Measurements from ENCODE around the gene KCNAB1. TPM values are rescaled to one million over a fixed set of nuclear protein-coding genes. Genes with fewer than 3 reads are reported as not detected.
A peak's percentile ranks its signal among the peaks of the same experiment; 100 is the strongest.

KCNAB1 gene
- total RNA-seq, 4 donors from 2014 or later: 4.2 to 11.4 (median 7.8) TPM

DNA sequence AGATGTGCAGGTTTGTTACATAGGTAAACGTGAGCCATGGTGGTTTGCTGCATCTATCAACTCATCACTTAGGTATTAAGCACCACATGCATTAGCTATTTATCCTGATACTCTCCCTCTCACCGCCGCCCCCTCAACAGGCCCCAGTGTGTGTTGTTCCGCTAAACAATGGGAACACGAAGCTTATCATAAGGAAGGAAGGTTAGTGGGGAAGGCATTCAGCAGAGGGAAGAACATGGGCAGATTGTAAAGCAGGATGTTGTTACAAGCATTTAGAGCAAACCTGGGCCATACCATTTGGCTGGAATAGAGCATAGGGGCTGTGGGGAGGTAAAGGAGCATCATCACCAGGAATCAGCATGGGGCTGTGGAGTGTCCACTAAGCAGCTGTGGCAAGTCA, 322.7 kb downstream of the KCNAB1 start:
- H3K27ac ChIP-seq: peak overlapping the region in 1 of 4 donors; percentile 2
- 76 to 87% methylated on average over 5 of the region's 5 CpGs for WGBS, 2 donors

DNA sequence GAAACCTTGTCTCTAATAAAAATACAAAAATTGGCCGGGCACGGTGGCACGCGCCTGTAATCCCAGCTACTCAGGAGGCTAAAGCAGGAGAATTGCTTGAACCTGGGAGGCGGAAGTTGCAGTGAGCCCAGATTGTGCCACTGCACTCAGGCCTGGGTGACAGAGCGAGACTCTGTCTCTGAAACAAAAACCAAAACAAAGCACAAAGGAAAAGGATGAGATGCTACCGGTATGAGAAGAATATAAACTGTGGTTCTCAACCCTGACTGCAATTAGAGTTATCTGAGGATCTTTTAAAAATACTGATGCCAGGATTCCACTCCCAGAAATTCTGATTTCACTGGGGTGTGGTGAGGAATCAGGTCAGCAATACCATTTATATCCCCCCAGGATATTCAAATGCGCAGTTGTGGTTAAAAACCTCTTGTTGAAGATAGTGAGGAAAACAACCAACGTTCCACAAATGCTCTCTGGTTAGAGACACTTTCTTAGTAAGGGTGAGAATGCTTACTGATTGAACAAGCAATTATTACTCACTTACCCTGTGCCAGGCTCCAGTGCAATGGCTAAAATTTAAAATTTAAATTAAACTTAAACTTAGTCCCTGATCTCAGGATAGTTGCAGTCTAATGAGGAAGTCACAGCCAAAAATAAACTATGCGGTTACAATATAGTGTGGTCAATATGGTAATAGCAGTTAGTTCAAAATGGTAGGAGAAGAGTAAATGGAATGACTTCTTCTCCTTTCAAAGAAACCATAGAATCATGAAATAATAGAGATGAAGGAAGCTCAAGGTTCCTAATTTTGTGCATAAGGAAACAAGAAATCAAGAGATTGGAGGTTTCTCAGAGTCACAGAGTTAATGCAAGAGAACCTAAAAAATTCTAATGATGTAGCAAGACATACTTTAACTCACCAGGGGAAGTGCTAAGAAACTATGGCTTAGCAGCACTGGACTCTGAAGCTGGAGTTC, 325.0 kb downstream of the KCNAB1 start:
- H3K36me3 ChIP-seq: no peaks in the 10 kb centered on the region
- WGBS, 2 donors: 82% methylated on average over 10 of the region's 10 CpGs
- peak overlapping the region in 2 of 4 donors; percentile 1 to 58 for H3K27ac ChIP-seq
- H3K4me1 ChIP-seq: peaks cover 0 to 11% (median 0%) of the 10 kb centered on the region in 4 donors
- no peaks in the 10 kb centered on the region for H3K9me3 ChIP-seq
- no peaks in the 10 kb centered on the region for H3K27me3 ChIP-seq
- no peak for DNase-seq (ENCODE audit: low spot score in 2 of 2)
- TF ChIP-seq, protein P1, sequence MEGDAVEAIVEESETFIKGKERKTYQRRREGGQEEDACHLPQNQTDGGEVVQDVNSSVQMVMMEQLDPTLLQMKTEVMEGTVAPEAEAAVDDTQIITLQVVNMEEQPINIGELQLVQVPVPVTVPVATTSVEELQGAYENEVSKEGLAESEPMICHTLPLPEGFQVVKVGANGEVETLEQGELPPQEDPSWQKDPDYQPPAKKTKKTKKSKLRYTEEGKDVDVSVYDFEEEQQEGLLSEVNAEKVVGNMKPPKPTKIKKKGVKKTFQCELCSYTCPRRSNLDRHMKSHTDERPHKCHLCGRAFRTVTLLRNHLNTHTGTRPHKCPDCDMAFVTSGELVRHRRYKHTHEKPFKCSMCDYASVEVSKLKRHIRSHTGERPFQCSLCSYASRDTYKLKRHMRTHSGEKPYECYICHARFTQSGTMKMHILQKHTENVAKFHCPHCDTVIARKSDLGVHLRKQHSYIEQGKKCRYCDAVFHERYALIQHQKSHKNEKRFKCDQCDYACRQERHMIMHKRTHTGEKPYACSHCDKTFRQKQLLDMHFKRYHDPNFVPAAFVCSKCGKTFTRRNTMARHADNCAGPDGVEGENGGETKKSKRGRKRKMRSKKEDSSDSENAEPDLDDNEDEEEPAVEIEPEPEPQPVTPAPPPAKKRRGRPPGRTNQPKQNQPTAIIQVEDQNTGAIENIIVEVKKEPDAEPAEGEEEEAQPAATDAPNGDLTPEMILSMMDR (IDR thresholded peaks at IDR 0.05): no peak
- TF ChIP-seq EP300 (IDR thresholded peaks at IDR 0.05): no peak
- no peak for TF ChIP-seq POLR2A (IDR thresholded peaks at IDR 0.05)
- H3K4me3 ChIP-seq: no peak overlapping the region

More for the DNA sequence above, 322.7 kb downstream of the KCNAB1 start:
- Histone ChIP-seq H3K4me3 (no peak overlapping the region), H3K27me3 (no peaks in the 10 kb centered on the region), H3K36me3 (no peaks in the 10 kb centered on the region), H3K4me1 (peaks cover 0 to 11% (median 0%) of the 10 kb centered on the region in 4 donors), H3K9me3 (no peaks in the 10 kb centered on the region)
- DNase-seq (ENCODE audit: low spot score in 2 of 2): no peak
- TF ChIP-seq EP300 (IDR thresholded peaks at IDR 0.05) (no peak), POLR2A (IDR thresholded peaks at IDR 0.05) (no peak)
- TF ChIP-seq, protein P1 (IDR thresholded peaks at IDR 0.05): no peak

DNA sequence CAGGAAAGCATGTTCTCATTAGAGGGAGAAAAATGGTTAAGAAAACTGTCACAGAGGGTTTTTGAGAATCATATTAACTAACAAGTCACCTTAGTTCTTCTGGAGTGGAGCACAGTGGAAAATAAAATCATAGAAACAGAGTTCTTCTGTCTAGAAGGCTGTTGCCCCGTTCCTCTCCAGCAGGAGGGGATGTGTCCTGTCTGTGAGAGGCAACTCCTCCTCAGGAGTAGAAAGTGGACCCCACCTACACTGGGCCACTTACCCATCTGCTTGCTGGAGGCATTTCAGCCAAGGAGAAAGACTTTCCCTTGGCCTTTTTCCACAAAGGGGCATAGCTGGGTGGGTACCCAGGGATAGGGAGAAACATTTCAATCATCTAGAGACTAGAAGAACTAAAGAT, 327.9 kb downstream of the KCNAB1 start:
- H3K36me3 ChIP-seq: no peaks in the 10 kb centered on the region
- DNase-seq (ENCODE audit: low spot score in 2 of 2): no peak
- WGBS, 2 donors: 65 to 73% methylated on average over 1 of the region's 1 CpG
- no peaks in the 10 kb centered on the region for H3K9me3 ChIP-seq
- H3K27me3 ChIP-seq: no peaks in the 10 kb centered on the region
- peaks cover 0 to 11% (median 0%) of the 10 kb centered on the region in 4 donors for H3K4me1 ChIP-seq
- TF ChIP-seq POLR2A (IDR thresholded peaks at IDR 0.05): no peak
- no peak for TF ChIP-seq EP300 (IDR thresholded peaks at IDR 0.05)
- TF ChIP-seq, protein P1 (IDR thresholded peaks at IDR 0.05): no peak
- no peak overlapping the region for H3K4me3 ChIP-seq
- no peak overlapping the region for H3K27ac ChIP-seq

DNA sequence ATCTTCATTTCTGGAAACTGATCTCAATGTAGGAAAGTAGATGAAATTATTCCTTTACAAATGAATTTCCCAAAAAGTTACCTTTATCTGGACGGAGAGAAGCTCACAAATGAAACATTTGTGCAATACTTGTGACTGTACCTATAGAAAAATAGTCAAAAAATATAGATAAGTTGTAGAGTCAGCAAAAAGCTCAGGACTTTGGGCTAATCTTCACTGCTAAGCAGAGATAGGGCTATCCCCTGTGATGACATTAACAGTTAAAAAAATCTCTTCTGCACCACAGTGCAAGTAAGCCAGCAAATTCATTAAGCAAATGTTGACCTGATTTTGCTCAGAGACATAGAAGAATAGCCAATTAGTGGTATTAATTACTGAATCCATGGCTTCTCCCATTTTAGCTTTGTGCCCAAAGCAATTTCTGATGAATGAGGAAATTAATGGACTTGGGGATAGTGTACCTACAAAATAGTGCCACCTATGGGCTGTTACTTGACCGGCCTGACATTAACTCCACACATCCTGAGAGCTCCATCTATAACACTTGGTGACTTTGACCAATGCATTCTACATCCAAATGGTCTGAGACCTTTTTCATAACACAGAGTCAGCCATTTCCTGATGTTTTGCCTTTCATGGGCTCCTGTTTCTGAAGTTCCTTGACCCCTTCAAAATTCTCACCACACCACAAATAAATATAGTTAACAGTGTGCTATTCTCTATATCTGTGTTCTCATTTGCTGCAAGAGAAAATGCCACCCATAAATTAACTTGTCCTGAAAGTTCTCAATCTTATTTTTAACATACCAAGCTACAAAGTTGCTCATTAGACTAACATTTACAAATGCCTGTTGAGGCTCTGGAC, 329.6 kb downstream of the KCNAB1 start:
- no peak overlapping the region for H3K27ac ChIP-seq
- 62 to 71% methylated on average over 2 of the region's 2 CpGs for WGBS, 2 donors
- TF ChIP-seq EP300 (IDR thresholded peaks at IDR 0.05): no peak
- TF ChIP-seq, protein P1 (IDR thresholded peaks at IDR 0.05): peak; percentile 26 to 46 (median 36)
- H3K9me3 ChIP-seq: no peaks in the 10 kb centered on the region
- no peaks in the 10 kb centered on the region for H3K27me3 ChIP-seq
- no peak overlapping the region for H3K4me3 ChIP-seq
- no peaks in the 10 kb centered on the region for H3K4me1 ChIP-seq
- DNase-seq (ENCODE audit: low spot score in 2 of 2): peak in 1 of 2 donors; percentile 32
- no peaks in the 10 kb centered on the region for H3K36me3 ChIP-seq

All from tibial nerve (tissue), 4 donors.